Neuronal stem cell (in vitro differentiated cells): ENCODE measurements around the gene PDZD2.
"Not testable (repeated sequence)": the region's sequence is repeated elsewhere in the genome, so short reads cannot be mapped to it uniquely, and the experiment has no call there.

Experiments used
- DNase-seq: peaks from one replicate; pipeline ENCODE4 v3.0.0-alpha.2; 2013; ENCODE audit warnings: low spot score
- H2AFZ ChIP-seq: one replicate; pipeline ENCODE4 v1.6.1; 2013; ENCODE audit warnings: mild to moderate bottlenecking, low read length, inconsistent platforms
- H2AK5ac ChIP-seq: 2 replicates; pipeline ENCODE4 v1.6.1; 2013; ENCODE audit warnings: low read depth, mild to moderate bottlenecking, inconsistent platforms, low read length, moderate library complexity, mixed read lengths
- H2BK120ac ChIP-seq: 2 replicates; pipeline ENCODE4 v1.6.1; 2013; ENCODE audit warnings: low read depth, mild to moderate bottlenecking, inconsistent platforms, low read length, moderate library complexity, mixed read lengths
- H2BK12ac ChIP-seq: one replicate; pipeline ENCODE4 v1.6.1; 2013; ENCODE audit warnings: low read length, inconsistent platforms
- H2BK15ac ChIP-seq: 2 replicates; pipeline ENCODE4 v1.6.1; 2013; ENCODE audit warnings: mild to moderate bottlenecking, low read length, inconsistent platforms, mixed read lengths
- H2BK5ac ChIP-seq: one replicate; pipeline ENCODE4 v1.6.1; 2013; ENCODE audit warnings: inconsistent platforms, mild to moderate bottlenecking, low read length, moderate library complexity
- H3K14ac ChIP-seq: one replicate; pipeline ENCODE4 v1.6.1; 2013; ENCODE audit warnings: low read length, inconsistent platforms
- H3K18ac ChIP-seq: 2 replicates; pipeline ENCODE4 v1.6.1; 2013; ENCODE audit warnings: low read length, inconsistent platforms
- H3K23ac ChIP-seq: 2 replicates; pipeline ENCODE4 v1.6.1; 2013; ENCODE audit warnings: low read depth, mild to moderate bottlenecking, mixed read lengths, low read length, inconsistent platforms; ENCODE audit not compliant: poor library complexity
- H3K27ac ChIP-seq: replicated peaks from 3 replicates; pipeline ENCODE4 v1.5.1; 2013; ENCODE audit warnings: low read length, inconsistent platforms
- H3K27me3 ChIP-seq, 3 experiments: 2 replicates each; pipeline ENCODE4 v1.6.1; 2013; ENCODE audit warnings: low read length in 3 of 3, mild to moderate bottlenecking in 2 of 3, inconsistent platforms in 1 of 3, low read depth in 1 of 3, mixed read lengths in 1 of 3, moderate library complexity in 1 of 3; ENCODE audit not compliant: control insufficient read depth in 3 of 3, insufficient read depth in 3 of 3
- H3K36me3 ChIP-seq, 2 donors: replicated peaks in 1 of 2; 2 replicates each; pipeline ENCODE4 v1.6.1; 2013; ENCODE audit warnings: low read length in 2 of 2; ENCODE audit not compliant: control insufficient read depth in 2 of 2, insufficient read depth in 2 of 2
- H3K4ac ChIP-seq: 2 replicates; pipeline ENCODE4 v1.6.1; 2013; ENCODE audit warnings: inconsistent platforms, mild to moderate bottlenecking, low read length, moderate library complexity
- H3K4me1 ChIP-seq, 2 donors: 1 replicate in 1 of 2; 2 replicates in 1 of 2; pipeline ENCODE4 v1.6.1; 2013; ENCODE audit warnings: low read length in 2 of 2, low read depth in 1 of 2; ENCODE audit not compliant: control insufficient read depth in 2 of 2, insufficient read depth in 1 of 2
- H3K4me2 ChIP-seq: one replicate; pipeline ENCODE4 v1.6.1; 2013; ENCODE audit warnings: mild to moderate bottlenecking, low read length, inconsistent platforms; ENCODE audit not compliant: insufficient read depth, poor library complexity, severe bottlenecking
- H3K4me3 ChIP-seq, 2 donors: 2 replicates each; pipeline ENCODE4 v1.5.1; 2013; ENCODE audit warnings: low read length in 2 of 2, mild to moderate bottlenecking in 2 of 2, inconsistent platforms in 1 of 2, moderate library complexity in 1 of 2
- H3K79me1 ChIP-seq: one replicate; pipeline ENCODE4 v1.6.1; 2013; ENCODE audit warnings: low read depth, mild to moderate bottlenecking, inconsistent platforms, low read length, moderate library complexity
- H3K9ac ChIP-seq: one replicate; pipeline ENCODE4 v1.6.1; 2013; ENCODE audit warnings: mild to moderate bottlenecking, low read depth, low read length, inconsistent platforms; ENCODE audit not compliant: poor library complexity
- H3K9me3 ChIP-seq, 2 donors: replicated peaks in 1 of 2; 2 replicates each; pipeline versions ENCODE3 to v1.6.1; 2013; ENCODE audit warnings: low read length in 2 of 2, mild to moderate bottlenecking in 2 of 2, inconsistent platforms in 1 of 2, low read depth in 1 of 2, mixed read lengths in 1 of 2, moderate library complexity in 1 of 2; ENCODE audit not compliant: control insufficient read depth in 2 of 2, insufficient read depth in 1 of 2
- H4K8ac ChIP-seq: one replicate; pipeline ENCODE4 v1.6.1; 2013; ENCODE audit warnings: low read depth, mild to moderate bottlenecking, inconsistent platforms, low read length, moderate library complexity
- H4K91ac ChIP-seq: one replicate; pipeline ENCODE4 v1.6.1; 2013; ENCODE audit warnings: low read length, low read depth, mild to moderate bottlenecking, inconsistent platforms; ENCODE audit not compliant: poor library complexity
- WGBS, 2 donors: extraction: QIAGEN DNeasy Blood & Tissue Kit; methylation state at CpG; one replicate each; pipeline ENCODE4 v1.1.7; 2013; ENCODE audit warnings: missing lambda C conversion rate in 2 of 2, mixed read lengths in 1 of 2; ENCODE audit not compliant: insufficient read length in 2 of 2, insufficient replicate concordance in 1 of 2; ENCODE audit errors: extremely low coverage in 2 of 2; 5-methylcytosine and 5-hydroxymethylcytosine counted together

The PDZD2 gene

GRCh38 chr5:32030686-32031085, 391.8 kb downstream of the PDZD2 start:
- H4K8ac ChIP-seq: no peak overlapping the region
- H2AK5ac ChIP-seq: no peak overlapping the region
- H3K4me3 ChIP-seq: no peak overlapping the region
- no peak overlapping the region for H3K4ac ChIP-seq
- no peak overlapping the region for H3K18ac ChIP-seq
- H3K36me3 ChIP-seq: no peaks in the 10 kb centered on the region
- no peaks in the 10 kb centered on the region for H3K27me3 ChIP-seq
- H3K9me3 ChIP-seq: no peaks in the 10 kb centered on the region
- H3K4me1 ChIP-seq: peaks cover 9 to 11% of the 10 kb centered on the region in 2 donors
- H3K14ac ChIP-seq: no peak overlapping the region
- no peak overlapping the region for H2BK120ac ChIP-seq
- H2BK5ac ChIP-seq: no peak overlapping the region
- WGBS, 2 donors: no CpG with 5 or more reads among the region's 5 CpGs
- H2BK15ac ChIP-seq: no peak overlapping the region
- no peak for DNase-seq
- no peak overlapping the region for H3K9ac ChIP-seq
- no peak overlapping the region for H2BK12ac ChIP-seq
- H3K79me1 ChIP-seq: no peaks in the 10 kb centered on the region
- H2AFZ ChIP-seq: no peak overlapping the region
- H3K27ac ChIP-seq: no peak overlapping the region
- H3K4me2 ChIP-seq: no peak overlapping the region
- no peak overlapping the region for H4K91ac ChIP-seq
- H3K23ac ChIP-seq: no peak overlapping the region

DNA sequence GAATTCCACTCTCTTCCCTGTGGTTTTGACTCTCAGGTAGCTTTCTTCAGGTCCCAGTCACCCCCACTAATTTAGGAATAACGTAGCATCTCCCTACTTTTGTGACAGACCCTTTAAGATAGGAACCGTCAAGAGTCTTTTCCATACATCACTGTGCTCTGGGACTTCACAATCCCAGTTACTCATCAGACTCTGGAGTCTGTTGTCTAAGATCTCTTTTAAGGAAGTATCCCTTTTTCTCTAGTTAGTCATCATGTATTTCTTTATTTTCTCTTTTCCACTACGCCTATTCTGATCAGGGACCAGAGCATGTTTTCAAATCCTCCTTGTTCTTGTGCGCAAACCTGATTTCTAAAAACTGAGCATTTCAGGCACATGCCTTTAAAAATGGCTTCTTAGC, 392.2 kb downstream of the PDZD2 start:
- no peak overlapping the region for H2AK5ac ChIP-seq

GRCh38 chr5:32038523-32038922, 399.6 kb downstream of the PDZD2 start:
- Histone ChIP-seq H3K4me2 (no peak overlapping the region), H3K36me3 (no peaks in the 10 kb centered on the region), H3K27ac (no peak overlapping the region), H3K9me3 (peaks cover 2 to 17% of the 10 kb centered on the region in 2 donors), H2BK12ac (no peak overlapping the region), H4K8ac (no peak overlapping the region), H2BK15ac (no peak overlapping the region), H3K4me1 (peaks cover 2 to 8% of the 10 kb centered on the region in 2 donors), H3K18ac (no peak overlapping the region), H2BK120ac (no peak overlapping the region), H3K9ac (no peak overlapping the region), H3K4me3 (no peak overlapping the region), H3K23ac (no peak overlapping the region), H2AK5ac (no peak overlapping the region), H4K91ac (no peak overlapping the region), H3K27me3 (no peaks in the 10 kb centered on the region), H2BK5ac (no peak overlapping the region), H3K4ac (no peak overlapping the region), H3K14ac (no peak overlapping the region), H2AFZ (no peak overlapping the region), H3K79me1 (peaks cover 2% of the 10 kb centered on the region)
- no CpG with 5 or more reads among the region's 2 CpGs for WGBS, 2 donors
- no peak for DNase-seq

More for the DNA sequence above, 392.2 kb downstream of the PDZD2 start:
- no peaks in the 10 kb centered on the region for H3K36me3 ChIP-seq
- no peaks in the 10 kb centered on the region for H3K79me1 ChIP-seq
- no peaks in the 10 kb centered on the region for H3K27me3 ChIP-seq
- H2BK120ac ChIP-seq: no peak overlapping the region
- no peak overlapping the region for H3K14ac ChIP-seq
- H3K4ac ChIP-seq: no peak overlapping the region
- H3K4me3 ChIP-seq: no peak overlapping the region
- peaks cover 9 to 11% of the 10 kb centered on the region in 2 donors for H3K4me1 ChIP-seq
- H3K18ac ChIP-seq: no peak overlapping the region
- H3K23ac ChIP-seq: no peak overlapping the region
- no peak overlapping the region for H3K4me2 ChIP-seq
- DNase-seq: no peak
- no peak overlapping the region for H4K8ac ChIP-seq
- no CpG with 5 or more reads among the region's 4 CpGs for WGBS, 2 donors
- H2BK12ac ChIP-seq: no peak overlapping the region
- no peak overlapping the region for H2AFZ ChIP-seq
- H3K27ac ChIP-seq: no peak overlapping the region
- no peak overlapping the region for H2BK5ac ChIP-seq
- no peak overlapping the region for H3K9ac ChIP-seq
- H3K9me3 ChIP-seq: no peaks in the 10 kb centered on the region
- no peak overlapping the region for H2BK15ac ChIP-seq
- H4K91ac ChIP-seq: no peak overlapping the region

DNA sequence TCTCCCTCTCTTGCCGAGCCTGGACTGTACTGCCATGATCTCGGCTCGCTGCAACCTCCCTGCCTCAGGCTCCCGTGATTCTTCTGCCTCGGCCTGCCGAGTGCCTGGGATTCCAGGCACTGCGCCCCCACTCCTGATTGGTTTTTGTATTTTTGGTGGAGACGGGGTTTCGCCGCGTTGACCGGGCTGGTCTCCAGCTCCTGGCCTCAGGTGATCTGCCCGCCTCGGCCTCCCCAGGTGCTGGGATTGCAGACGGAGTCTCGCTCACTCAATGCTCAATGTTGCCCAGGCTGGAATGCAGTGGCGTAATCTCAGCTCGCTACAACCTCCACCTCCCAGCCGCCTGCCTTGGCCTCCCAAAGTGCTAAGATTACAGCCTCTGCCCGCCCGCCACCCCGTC, 400.2 kb downstream of the PDZD2 start:
- H3K9ac ChIP-seq, H3K36me3 ChIP-seq, H4K91ac ChIP-seq, H2AFZ ChIP-seq, H2BK120ac ChIP-seq, H3K4ac ChIP-seq, H3K27me3 ChIP-seq, H3K23ac ChIP-seq, H3K4me3 ChIP-seq, H2BK12ac ChIP-seq, H3K18ac ChIP-seq, H3K4me2 ChIP-seq, H2BK5ac ChIP-seq, H2AK5ac ChIP-seq, H3K79me1 ChIP-seq, H4K8ac ChIP-seq, H3K27ac ChIP-seq, DNase-seq, H2BK15ac ChIP-seq: not testable (repeated sequence)
- no CpG with 5 or more reads among the region's 22 CpGs for WGBS, 2 donors
- peaks cover 2 to 10% of the 10 kb centered on the region in 2 donors for H3K4me1 ChIP-seq
- peak overlapping the region; percentile 38 for H3K14ac ChIP-seq
- H3K9me3 ChIP-seq: peaks cover 2 to 17% of the 10 kb centered on the region in 2 donors
